OCI-LY3 (cell line): ENCODE results near the gene CTU2.

ENCODE experiments used
- H2AFZ ChIP-seq: fragments of 200-600, 300-600 bp; shearing (Covaris generic); 2 replicates; pipeline ENCODE4 v1.6.0; 2014; ENCODE audit warnings: antibody characterized with exemption, low read depth, low read length
- H3K27ac ChIP-seq: fragments of 200-600, 300-600 bp; sonication (generic); 2 replicates; pipeline ENCODE4 v1.5.1; 2014; ENCODE audit warnings: mild to moderate bottlenecking, low read length, moderate library complexity, mixed read lengths
- H3K27me3 ChIP-seq: fragments of 200-600, 300-600 bp; sonication (generic); 2 replicates; pipeline ENCODE4 v1.6.1; 2014; ENCODE audit warnings: low read depth, low read length, mixed read lengths
- H3K36me3 ChIP-seq: fragments of 200-600, 300-600 bp; sonication (generic); replicated peaks from 2 replicates; pipeline ENCODE3; 2014; ENCODE audit warnings: low read depth, low read length, mixed read lengths
- H3K4me1 ChIP-seq: fragments of 300-600, 200-600 bp; sonication (generic); 2 replicates; pipeline ENCODE4 v1.6.1; 2014; ENCODE audit warnings: low read length, mixed read lengths
- H3K4me2 ChIP-seq: fragments of 200-600, 300-600 bp; sonication (generic); 2 replicates; pipeline ENCODE4 v1.6.1; 2014; ENCODE audit warnings: low read length, mixed read lengths
- H3K4me3 ChIP-seq: fragments of 300-600, 200-600 bp; sonication (generic); 2 replicates; pipeline ENCODE4 v1.5.1; 2014; ENCODE audit warnings: antibody characterized with exemption, mild to moderate bottlenecking, low read length, moderate library complexity
- H3K79me2 ChIP-seq: fragments of 300-600, 200-600 bp; shearing (Covaris generic); 2 replicates; pipeline ENCODE4 v1.6.1; 2014; ENCODE audit warnings: mild to moderate bottlenecking, low read length, mixed read lengths
- H3K9ac ChIP-seq: fragments of 300-600, 200-600 bp; shearing (Covaris generic); 2 replicates; pipeline ENCODE4 v1.6.0; 2014; ENCODE audit warnings: mild to moderate bottlenecking, low read length, moderate library complexity
- H3K9me3 ChIP-seq: fragments of 200-600, 300-600 bp; shearing (Covaris generic); 2 replicates; pipeline ENCODE4 v1.6.1; 2014; ENCODE audit warnings: low read length, mixed read lengths; ENCODE audit not compliant: insufficient read depth
- H4K20me1 ChIP-seq: fragments of 200-600, 300-600 bp; sonication (generic); 2 replicates; pipeline ENCODE4 v1.6.1; 2016; ENCODE audit warnings: low read length, mixed read lengths; ENCODE audit not compliant: insufficient read depth
- EZH2phosphoT487 ChIP-seq: fragments of 200-600 bp; shearing (Covaris generic); IDR thresholded peaks from 2 replicates; pipeline ENCODE4 v1.6.1; 2018; ENCODE audit warnings: antibody characterized with exemption, mixed run types, low read depth
- TF ChIP-seq, protein P1 (sequence below): fragments of 200-600, 300-600 bp; sonication (generic); IDR thresholded peaks from 2 replicates; pipeline ENCODE4 v1.5.1; 2014; ENCODE audit warnings: antibody characterized with exemption, low read length, low read depth

The CTU2 gene

DNA sequence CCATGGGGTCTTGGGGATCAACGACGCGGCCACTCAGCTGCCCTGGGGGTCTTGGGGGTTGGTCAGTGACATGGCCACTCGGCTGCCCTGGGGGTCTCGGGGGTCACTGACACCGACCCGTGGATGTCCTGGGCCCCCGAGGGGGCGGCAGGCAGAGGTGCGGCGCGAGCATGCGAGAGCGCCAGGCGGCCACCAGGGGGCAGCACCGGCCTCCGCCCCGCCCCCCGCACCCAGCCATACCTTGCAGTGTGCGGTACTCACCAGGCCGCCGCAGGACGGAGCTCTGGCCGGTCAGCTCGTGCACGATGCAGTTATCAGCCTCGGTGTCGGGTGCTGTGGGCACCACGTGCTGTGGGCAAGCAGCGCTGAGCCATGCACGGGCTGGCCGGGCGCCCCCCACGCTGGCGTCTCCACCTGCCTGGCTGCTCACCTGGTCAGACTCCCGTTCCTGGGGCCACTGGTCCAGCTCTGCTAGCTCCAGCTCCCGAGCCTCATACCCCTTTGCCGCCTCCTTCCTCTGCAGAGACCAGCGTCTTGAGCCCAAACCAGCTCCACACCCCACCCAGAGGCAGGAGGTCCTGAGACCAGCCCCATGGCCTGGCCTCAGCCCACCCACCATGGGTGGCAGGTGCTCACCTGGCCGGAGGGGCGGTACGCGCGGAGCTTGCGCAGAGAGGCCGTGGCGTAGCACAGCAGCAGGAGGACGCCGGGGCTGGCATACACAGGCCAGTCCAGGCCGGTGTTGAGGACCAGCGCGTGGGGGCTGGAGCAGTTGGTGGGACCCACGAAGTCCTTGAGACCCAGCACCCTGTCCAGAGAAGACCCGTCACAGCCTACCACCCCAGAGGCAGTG is 31.2 kb downstream of the CTU2 start:
- H3K36me3 ChIP-seq, result no peaks in the 10 kb centered on the region

DNA sequence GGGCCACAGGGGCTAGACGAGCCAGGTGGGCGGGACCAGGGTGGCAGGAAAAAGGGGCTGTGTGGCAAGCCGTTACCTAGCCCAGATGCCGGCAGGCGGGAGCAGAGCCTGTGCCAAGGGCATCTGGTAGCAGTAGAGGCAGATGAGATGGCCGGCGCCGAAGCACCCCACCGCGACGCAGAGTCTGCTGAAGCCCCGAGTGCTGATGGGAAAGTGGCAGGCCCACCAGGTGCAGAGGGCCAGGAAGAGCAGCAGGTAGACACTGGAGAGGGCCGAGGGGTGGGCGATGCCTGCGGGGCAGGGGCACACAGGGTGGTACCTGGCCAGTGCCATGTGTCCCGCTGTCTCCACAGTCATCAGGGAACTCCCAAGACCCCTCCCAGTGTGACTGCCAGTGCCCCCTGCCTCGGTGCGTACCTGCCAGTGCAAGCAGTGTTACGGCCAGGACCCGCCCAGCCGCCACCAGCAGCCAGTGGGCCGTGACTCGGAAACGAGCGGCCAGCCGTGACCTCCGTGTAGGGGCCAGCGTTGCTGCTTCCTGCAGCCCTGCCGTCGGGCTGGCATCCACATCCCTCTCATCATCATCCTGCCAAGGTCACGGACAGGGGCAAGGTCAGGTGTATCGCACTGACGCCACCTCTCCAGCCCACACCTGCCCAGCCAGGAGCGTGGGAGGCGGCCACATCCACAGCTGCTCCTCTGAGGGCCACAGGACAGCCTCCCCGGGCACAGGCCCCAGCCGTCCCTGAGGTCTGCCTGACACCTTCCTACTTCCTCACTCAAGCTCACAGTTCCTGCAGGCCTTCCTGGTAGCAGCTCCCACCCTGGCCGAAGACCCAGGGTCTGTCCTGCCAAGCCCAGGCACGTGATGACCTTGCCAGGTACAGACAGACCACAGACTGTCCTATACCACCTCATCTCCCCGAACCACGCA is 32.1 kb downstream of the CTU2 start:
- Histone ChIP-seq H3K4me3 (no peak overlapping the region), H3K4me1 (peaks cover 4% of the 10 kb centered on the region; the same call in 1 of the 2 replicates), H2AFZ (no peak overlapping the region), H3K27me3 (no peaks in the 10 kb centered on the region), H3K36me3 (no peaks in the 10 kb centered on the region), H4K20me1 (peaks cover 13% of the 10 kb centered on the region; the same call in 1 of the 2 replicates), H3K9me3 (no peaks in the 10 kb centered on the region), H3K4me2 (no peak overlapping the region), H3K9ac (no peak overlapping the region), H3K79me2 (no peaks in the 10 kb centered on the region), H3K27ac (no peak overlapping the region)
- TF ChIP-seq EZH2phosphoT487, result no peak
- TF ChIP-seq, protein P1, sequence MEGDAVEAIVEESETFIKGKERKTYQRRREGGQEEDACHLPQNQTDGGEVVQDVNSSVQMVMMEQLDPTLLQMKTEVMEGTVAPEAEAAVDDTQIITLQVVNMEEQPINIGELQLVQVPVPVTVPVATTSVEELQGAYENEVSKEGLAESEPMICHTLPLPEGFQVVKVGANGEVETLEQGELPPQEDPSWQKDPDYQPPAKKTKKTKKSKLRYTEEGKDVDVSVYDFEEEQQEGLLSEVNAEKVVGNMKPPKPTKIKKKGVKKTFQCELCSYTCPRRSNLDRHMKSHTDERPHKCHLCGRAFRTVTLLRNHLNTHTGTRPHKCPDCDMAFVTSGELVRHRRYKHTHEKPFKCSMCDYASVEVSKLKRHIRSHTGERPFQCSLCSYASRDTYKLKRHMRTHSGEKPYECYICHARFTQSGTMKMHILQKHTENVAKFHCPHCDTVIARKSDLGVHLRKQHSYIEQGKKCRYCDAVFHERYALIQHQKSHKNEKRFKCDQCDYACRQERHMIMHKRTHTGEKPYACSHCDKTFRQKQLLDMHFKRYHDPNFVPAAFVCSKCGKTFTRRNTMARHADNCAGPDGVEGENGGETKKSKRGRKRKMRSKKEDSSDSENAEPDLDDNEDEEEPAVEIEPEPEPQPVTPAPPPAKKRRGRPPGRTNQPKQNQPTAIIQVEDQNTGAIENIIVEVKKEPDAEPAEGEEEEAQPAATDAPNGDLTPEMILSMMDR, result no peak

More for the DNA sequence above, 31.2 kb downstream of the CTU2 start:
- Histone ChIP-seq H3K27ac (no peak overlapping the region), H4K20me1 (peaks cover 17% of the 10 kb centered on the region; the same call in 1 of the 2 replicates), H3K27me3 (no peaks in the 10 kb centered on the region), H3K4me1 (peaks cover 8% of the 10 kb centered on the region), H3K9me3 (no peaks in the 10 kb centered on the region), H2AFZ (no peak overlapping the region), H3K4me3 (no peak overlapping the region), H3K79me2 (no peaks in the 10 kb centered on the region), H3K9ac (no peak overlapping the region), H3K4me2 (peak overlapping the region; percentile 38)
- no peak for TF ChIP-seq EZH2phosphoT487
- TF ChIP-seq, protein P1, result peak; percentile 87

DNA sequence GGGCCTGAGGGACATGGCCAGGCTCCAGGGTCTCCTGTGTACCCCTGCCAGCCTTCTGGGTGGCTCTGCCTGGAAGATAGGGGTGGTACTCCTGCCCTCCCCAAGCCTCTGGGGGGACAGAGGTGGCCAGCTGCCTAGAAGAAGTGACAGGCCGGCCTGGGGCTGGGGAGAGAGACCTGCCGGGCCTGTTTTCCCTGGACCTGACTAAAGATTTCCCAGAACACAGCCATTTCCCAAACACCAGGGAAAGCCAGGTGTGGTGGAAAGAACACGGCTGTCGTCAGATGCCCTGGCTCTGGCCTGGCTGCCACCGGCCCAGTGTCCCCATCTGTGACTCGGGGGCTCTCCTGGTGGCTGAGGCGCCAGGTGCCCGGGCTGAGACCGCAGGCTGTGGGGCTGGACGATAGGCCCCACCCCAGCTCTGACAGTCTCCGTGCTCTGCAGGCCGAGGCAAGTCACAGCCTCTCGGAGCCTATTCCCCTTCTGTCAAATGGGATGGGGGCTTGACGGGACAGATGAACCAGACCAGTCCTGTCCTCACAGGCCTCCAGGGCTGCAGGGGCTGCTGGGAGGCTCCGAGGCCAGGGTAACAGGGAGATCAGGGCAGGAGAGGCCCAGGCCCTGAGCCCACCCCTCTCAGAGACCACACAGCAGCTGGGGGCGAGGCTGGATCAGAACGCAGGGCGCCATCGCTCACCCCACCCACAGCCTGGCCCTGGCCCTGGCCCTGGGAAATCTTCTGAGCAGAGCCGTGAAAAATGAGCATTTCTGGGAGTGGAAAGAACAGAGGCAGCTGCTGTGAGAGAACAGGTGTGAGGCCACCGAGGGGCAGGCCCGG is 33.1 kb downstream of the CTU2 start:
- H3K4me1 ChIP-seq, result 0 out of 2 replicates have a peak, but pooled peaks cover 4% of the 10 kb centered on the region
- no peak overlapping the region for H3K4me2 ChIP-seq
- H2AFZ ChIP-seq, result no peak overlapping the region
- H3K36me3 ChIP-seq, result no peaks in the 10 kb centered on the region
- no peaks in the 10 kb centered on the region for H3K27me3 ChIP-seq
- no peak overlapping the region for H3K9ac ChIP-seq
- TF ChIP-seq, protein P1, result no peak
- TF ChIP-seq EZH2phosphoT487, result no peak
- peaks cover 9% of the 10 kb centered on the region; the same call in 1 of the 2 replicates for H4K20me1 ChIP-seq
- no peaks in the 10 kb centered on the region for H3K79me2 ChIP-seq
- H3K27ac ChIP-seq, result no peak overlapping the region
- H3K9me3 ChIP-seq, result no peaks in the 10 kb centered on the region
- H3K4me3 ChIP-seq, result no peak overlapping the region
